Putamen (tissue), 1 donor: ENCODE measurements around the gene STEAP1B.
"Not testable (repeated sequence)": the region's sequence is repeated elsewhere in the genome, so short reads cannot be mapped to it uniquely, and the experiment has no call there.

ENCODE experiments used
- DNase-seq: peaks from one replicate; pipeline ENCODE4 v3.0.0-alpha.2; 2016; ENCODE audit warnings: low spot score

Gene STEAP1B

GRCh38 chr7:22499888-22500689 lies at the start of gene STEAP1B:
TSS of gene STEAP1B (minus strand) at chr7:22500188. CDS start at chr7:22494855, 5,333 bp downstream.
- DNase-seq: peak; percentile 86

GRCh38 chr7:22549051-22549450 lies 49.1 kb upstream of the STEAP1B start:
- DNase-seq: no peak

- DNase-seq: no peak
Observed at GRCh38 chr7:22548313-22548712, 48.3 kb upstream of the STEAP1B start.

DNA sequence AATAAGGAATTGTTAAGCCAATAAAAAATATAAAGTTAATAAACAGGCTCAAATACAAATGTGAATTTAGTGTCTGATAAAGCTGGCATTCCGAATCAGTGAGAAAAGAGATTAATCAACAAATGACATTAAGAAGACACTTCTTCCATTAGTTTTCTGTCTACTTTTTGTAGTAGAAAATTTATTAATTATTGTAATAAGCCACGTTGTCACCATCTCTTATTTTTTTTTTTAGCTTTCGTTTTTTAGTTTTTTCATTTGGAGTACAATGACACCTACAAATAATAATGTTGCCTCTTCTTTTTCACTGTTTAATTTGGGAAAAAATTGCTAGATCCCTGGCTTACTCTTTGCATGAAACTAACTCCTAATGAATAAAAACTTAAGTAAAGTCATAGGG lies 46.8 kb upstream of the STEAP1B start:
- DNase-seq: no peak

- no peak for DNase-seq
Observed at GRCh38 chr7:22545529-22545928, 45.5 kb upstream of the STEAP1B start.

DNA sequence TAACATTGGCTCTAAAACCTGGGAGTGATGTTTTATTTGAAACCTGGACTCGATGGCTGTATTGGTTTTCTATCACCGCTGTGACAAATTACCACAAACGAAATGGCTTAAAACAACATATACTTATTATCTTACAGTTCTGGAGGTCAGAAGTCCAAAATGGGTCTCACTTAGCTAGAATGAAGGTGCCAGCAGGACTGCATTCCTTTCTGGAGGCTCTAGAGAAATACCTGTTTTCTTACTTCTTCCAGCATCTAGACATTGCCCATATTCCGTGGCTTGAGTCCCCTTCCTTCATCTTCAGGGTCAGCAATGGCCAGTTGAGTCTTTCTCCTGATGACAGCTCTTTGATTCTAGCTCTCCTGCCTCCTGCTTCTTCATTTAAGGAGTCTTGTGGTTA lies 44.3 kb upstream of the STEAP1B start:
- no peak for DNase-seq

GRCh38 chr7:22543169-22543568 lies 43.2 kb upstream of the STEAP1B start:
- no peak for DNase-seq

DNA sequence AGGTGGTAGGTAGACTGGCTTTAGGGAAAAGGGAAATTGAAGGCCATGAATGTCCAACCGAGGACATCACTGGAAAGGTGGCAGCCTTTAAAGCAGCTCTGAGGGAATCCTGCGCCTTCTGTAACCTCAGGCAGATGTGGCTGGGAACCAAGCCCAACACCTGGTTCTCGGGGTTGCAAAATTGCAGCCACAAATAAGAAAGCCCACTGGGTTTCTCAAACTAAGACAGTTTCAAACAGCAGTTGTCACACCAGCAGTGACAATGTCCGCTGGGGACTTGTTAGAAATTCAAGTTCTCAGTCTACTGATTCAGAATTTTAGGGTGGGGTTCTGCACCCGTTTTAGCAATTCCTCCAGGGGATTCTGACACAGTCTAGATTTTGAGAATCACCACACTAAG lies 42.7 kb upstream of the STEAP1B start:
- DNase-seq: no peak

- no peak for DNase-seq
Observed at GRCh38 chr7:22542254-22542653, 42.3 kb upstream of the STEAP1B start.

- DNase-seq: no peak
Observed at GRCh38 chr7:22541789-22542188, 41.8 kb upstream of the STEAP1B start.

- not testable (repeated sequence) for DNase-seq
Observed at GRCh38 chr7:22528537-22528936, 28.5 kb upstream of the STEAP1B start.

DNA sequence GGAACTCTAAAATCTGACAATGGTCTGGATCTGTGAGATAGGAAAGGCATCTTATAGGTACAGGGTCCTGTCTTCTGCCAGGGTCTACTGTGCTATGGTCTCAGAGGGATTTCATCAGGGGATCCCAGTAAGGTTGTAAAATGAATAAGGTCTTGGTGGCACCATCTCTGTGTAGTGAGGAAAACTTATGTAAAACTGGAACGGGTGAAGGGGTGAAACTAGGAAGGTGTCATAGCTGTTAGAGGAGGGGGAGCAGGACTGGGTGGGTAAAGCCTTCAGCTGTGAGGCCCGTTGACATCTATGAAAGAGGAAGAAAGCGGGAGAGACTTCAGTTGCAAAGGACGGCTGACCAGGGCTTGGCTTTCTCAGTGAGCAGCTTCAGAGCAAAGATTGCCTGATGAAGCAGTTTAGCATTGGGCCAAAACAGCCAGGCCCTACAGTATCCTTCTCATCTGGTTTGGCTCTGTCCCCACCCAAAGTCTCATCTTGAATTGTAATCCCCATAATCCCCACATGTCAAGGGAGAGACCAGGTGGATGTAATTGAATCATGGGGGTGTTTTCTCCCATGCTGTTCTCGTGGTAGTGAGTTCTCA lies 24.5 kb upstream of the STEAP1B start:
- DNase-seq: not testable (repeated sequence)

DNA sequence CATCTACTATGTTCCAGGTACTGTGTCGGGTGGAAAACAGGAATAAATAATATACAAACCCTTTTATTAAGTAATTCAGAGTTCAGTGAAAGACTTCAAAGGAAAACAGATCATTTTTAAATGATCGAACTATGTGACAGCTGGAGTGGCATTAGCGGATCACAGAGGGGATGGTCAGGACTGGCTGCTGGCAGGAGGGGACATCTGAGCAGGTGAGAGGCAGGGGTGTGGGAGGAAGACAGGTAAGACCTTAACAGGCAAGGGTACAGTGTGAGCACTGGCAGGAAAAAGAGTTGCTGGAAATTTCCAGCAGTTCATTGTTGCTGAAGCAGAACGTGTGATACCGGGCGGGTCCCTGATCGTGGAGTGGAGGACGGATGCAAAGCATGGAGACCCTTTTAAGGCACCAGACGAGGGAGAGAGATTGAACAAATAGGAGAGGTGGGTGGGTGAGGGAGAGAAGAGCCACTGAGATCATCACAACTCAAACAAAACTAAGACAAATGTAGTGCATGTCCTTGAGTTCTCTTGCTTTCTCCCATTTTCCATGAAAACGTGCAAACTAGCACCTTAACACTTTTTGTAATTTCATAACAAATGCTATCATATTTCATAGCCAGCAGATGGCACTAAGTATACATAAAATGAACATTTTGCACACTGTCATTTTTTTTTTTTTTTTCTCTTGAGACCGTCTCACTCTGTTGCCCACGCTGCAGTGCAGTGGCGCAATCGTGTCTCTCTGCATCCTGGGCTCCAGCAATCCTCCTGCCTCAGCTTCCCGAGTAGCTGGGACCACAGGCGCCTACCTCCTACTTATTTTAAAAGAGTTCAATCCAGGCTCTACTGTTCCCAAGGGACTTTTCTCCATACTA lies 23.7 kb upstream of the STEAP1B start:
- peak; percentile 14 for DNase-seq

GRCh38 chr7:22519560-22519959 lies 19.6 kb upstream of the STEAP1B start:
- not testable (repeated sequence) for DNase-seq

GRCh38 chr7:22516950-22517349 lies 17.0 kb upstream of the STEAP1B start:
- not testable (repeated sequence) for DNase-seq

DNA sequence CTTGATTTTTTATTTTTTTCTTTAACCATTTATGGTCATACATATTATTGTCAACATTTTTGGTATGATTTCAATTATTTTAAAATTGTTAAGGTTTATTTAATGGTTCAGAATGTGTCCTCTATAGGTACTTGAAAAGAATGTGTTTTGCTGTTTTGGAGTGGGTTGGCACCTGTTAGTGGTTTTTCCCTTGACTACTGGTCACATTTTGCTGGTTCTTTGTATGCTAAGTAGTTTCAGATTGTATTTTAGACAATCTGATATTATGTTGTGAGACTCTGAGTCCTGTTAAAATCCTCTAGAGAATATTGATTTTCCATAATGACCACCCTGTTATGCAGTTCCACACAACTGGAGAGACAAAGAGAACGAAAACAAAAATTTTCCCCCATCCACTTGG lies 15.0 kb upstream of the STEAP1B start:
- DNase-seq: not testable (repeated sequence)

GRCh38 chr7:22507320-22507719 lies 7.3 kb upstream of the STEAP1B start:
- not testable (repeated sequence) for DNase-seq

GRCh38 chr7:22506316-22507020 lies 6.5 kb upstream of the STEAP1B start:
- not testable (repeated sequence) for DNase-seq

DNA sequence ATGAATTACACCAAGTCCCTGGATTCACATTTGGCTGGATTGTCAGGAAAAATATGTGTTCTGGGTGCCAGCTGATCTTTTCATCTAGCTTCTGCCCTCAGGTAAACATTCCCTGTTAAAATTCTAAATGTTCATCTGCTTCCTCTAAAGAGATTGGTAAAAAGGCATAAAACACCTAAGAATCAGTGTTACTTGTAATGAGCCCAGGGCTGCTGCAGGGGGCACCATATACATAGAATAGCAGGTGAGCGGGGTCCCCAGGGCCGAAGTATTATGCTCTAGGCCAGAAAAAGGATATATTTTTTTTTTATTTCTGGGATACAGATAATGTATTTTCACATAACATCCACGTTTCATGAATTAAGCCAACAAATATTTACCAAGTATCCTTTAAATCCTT lies 4.5 kb upstream of the STEAP1B start:
- DNase-seq: not testable (repeated sequence)

- not testable (repeated sequence) for DNase-seq
Observed at GRCh38 chr7:22502104-22502503, 2.1 kb upstream of the STEAP1B start.

- DNase-seq: not testable (repeated sequence)
Observed at GRCh38 chr7:22501336-22501735, 1.3 kb upstream of the STEAP1B start.

GRCh38 chr7:22499044-22499443 lies 944 bp downstream of the STEAP1B start:
- DNase-seq: no peak
